ENCODE data around the gene ALPK1. TPM values are rescaled to one million over a fixed set of nuclear protein-coding genes. Genes with fewer than 3 reads are reported as not detected.

Gene ALPK1
- total RNA-seq, 1 donor from 2014 or later = 34.3 TPM

- DNase-seq (no peak), ATAC-seq (no peak)
Observed at GRCh38 chr4:112411781-112412550, 114.8 kb downstream of the ALPK1 start.

GRCh38 chr4:112416464-112416863 is 119.3 kb downstream of the ALPK1 start:
- Histone ChIP-seq H3K36me3 (peaks cover 12% of the 10 kb centered on the region), H3K27ac (no peak overlapping the region), H3K4me1 (no peaks in the 10 kb centered on the region), H3K27me3 (no peaks in the 10 kb centered on the region), H3K4me3 (no peak overlapping the region), H3K9me3 (no peaks in the 10 kb centered on the region)
- DNase-seq (no peak), ATAC-seq (no peak)
- TF ChIP-seq CTCF (IDR thresholded peaks at IDR 0.05) = no peak
- intact Hi-C loops (cut with DNase I) = no loop called here

More at GRCh38 chr4:112411781-112412550, 114.8 kb downstream of the ALPK1 start:
- H3K4me1 ChIP-seq = no peaks in the 10 kb centered on the region
- H3K9me3 ChIP-seq = no peaks in the 10 kb centered on the region
- peaks cover 12% of the 10 kb centered on the region for H3K36me3 ChIP-seq
- H3K4me3 ChIP-seq = no peak overlapping the region
- H3K27ac ChIP-seq = no peak overlapping the region
- intact Hi-C loops (cut with DNase I) = no loop called here
- no peaks in the 10 kb centered on the region for H3K27me3 ChIP-seq
- no peak for TF ChIP-seq CTCF (IDR thresholded peaks at IDR 0.05)

DNA sequence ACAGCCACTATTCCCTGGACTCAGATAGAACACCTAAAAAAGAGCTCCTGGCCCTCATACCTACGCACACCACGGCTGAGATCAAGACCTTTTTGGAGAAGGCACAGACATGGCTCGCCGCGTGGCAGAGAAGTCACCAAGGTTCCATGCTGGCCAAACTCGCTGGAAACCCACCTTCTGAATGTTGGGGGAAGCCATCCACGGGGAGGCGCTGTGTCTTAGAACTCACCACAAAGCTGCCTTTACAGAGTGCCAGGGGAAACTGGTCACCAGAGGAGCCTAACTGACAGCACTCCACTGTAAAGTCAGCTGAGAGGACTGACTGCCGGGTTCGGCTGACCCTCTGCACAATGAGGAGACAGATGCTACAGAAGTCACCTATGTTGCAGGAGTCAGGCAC is 120.9 kb downstream of the ALPK1 start:
- Histone ChIP-seq H3K4me3 (no peak overlapping the region), H3K27ac (no peak overlapping the region), H3K36me3 (no peaks in the 10 kb centered on the region), H3K27me3 (no peaks in the 10 kb centered on the region), H3K9me3 (no peaks in the 10 kb centered on the region), H3K4me1 (no peaks in the 10 kb centered on the region)
- DNase-seq (no peak), ATAC-seq (no peak)
- TF ChIP-seq CTCF (IDR thresholded peaks at IDR 0.05) = no peak
- intact Hi-C loops (cut with DNase I) = no loop called here

GRCh38 chr4:112421911-112422310 is 124.7 kb downstream of the ALPK1 start:
- DNase-seq (no peak), ATAC-seq (no peak)
- intact Hi-C loops (cut with DNase I) = no loop called here
- Histone ChIP-seq H3K4me3 (no peak overlapping the region), H3K27me3 (no peaks in the 10 kb centered on the region), H3K36me3 (peaks cover 15% of the 10 kb centered on the region), H3K9me3 (no peaks in the 10 kb centered on the region), H3K27ac (no peak overlapping the region), H3K4me1 (no peaks in the 10 kb centered on the region)
- TF ChIP-seq CTCF (IDR thresholded peaks at IDR 0.05) = no peak

- intact Hi-C loops (cut with DNase I) = no loop called here
- no peak for TF ChIP-seq CTCF (IDR thresholded peaks at IDR 0.05)
- Histone ChIP-seq H3K36me3 (peaks cover 22% of the 10 kb centered on the region), H3K4me3 (no peak overlapping the region), H3K27ac (no peak overlapping the region), H3K27me3 (no peaks in the 10 kb centered on the region), H3K4me1 (no peaks in the 10 kb centered on the region), H3K9me3 (no peaks in the 10 kb centered on the region)
- ATAC-seq (no peak), DNase-seq (no peak)
Observed at GRCh38 chr4:112422644-112423043, 125.5 kb downstream of the ALPK1 start.

Measured in upper lobe of right lung (tissue), 1 donor.